IMR-90 (cell line): ENCODE measurements around the gene CFAP119. TPM values are rescaled to one million over a fixed set of nuclear protein-coding genes. Genes with fewer than 3 reads are reported as not detected.

Experiments
- ATAC-seq: fragments of 200-7000 bp; cut with Tn5 transposase; 2 replicates; pipeline ENCODE4 v1.9.1; 2020; ENCODE audit warnings: low read depth, mild to moderate bottlenecking, moderate library complexity
- BruUV-seq: library from RNA; stranded (reverse); fragments of 400-500 nt; replicated peaks from 2 replicates; lab custom pipeline; 2021; lab: Mats Ljungman, UMichigan
- CTCF ChIA-PET: fragments of 300-600 bp; formaldehyde crosslinking; extraction: SDS; loops from one replicate; lab custom pipeline; 2021; ENCODE audit warnings: antibody characterized with exemption; lab: Yijun Ruan, JAX
- POLR2A ChIA-PET: fragments of 300-600 bp; sonication (Branson Sonifier 250); formaldehyde crosslinking; loops from one replicate; lab custom pipeline; 2022; ENCODE audit warnings: antibody characterized with exemption; ENCODE audit not compliant: unreplicated experiment; lab: Charles Lee
- DNase-seq: peaks from one replicate; pipeline ENCODE4 v3.0.0; 2013
- H2AFZ ChIP-seq: replicated peaks from 2 replicates; pipeline ENCODE3; 2013; ENCODE audit warnings: low read length, mild to moderate bottlenecking; ENCODE audit not compliant: poor library complexity
- H2AK5ac ChIP-seq: 2 replicates; pipeline ENCODE4 v1.6.1; 2013; ENCODE audit warnings: low read depth, low read length, inconsistent platforms
- H2AK9ac ChIP-seq: replicated peaks from 2 replicates; pipeline ENCODE3; 2013; ENCODE audit warnings: mild to moderate bottlenecking, low read depth, low read length, moderate library complexity; ENCODE audit not compliant: poor library complexity
- H2BK120ac ChIP-seq: 2 replicates; pipeline ENCODE4 v1.6.1; 2013; ENCODE audit warnings: low read depth, low read length, inconsistent platforms
- H2BK15ac ChIP-seq: 3 replicates; pipeline ENCODE4 v1.6.1; 2013; ENCODE audit warnings: low read depth, low read length, inconsistent platforms
- H2BK20ac ChIP-seq: 2 replicates; pipeline ENCODE4 v1.6.1; 2013; ENCODE audit warnings: low read depth, mild to moderate bottlenecking, inconsistent platforms, low read length, moderate library complexity
- H2BK5ac ChIP-seq: 2 replicates; pipeline ENCODE4 v1.6.1; 2013; ENCODE audit warnings: mild to moderate bottlenecking, low read depth, low read length, inconsistent platforms; ENCODE audit not compliant: poor library complexity, severe bottlenecking
- H3K14ac ChIP-seq: replicated peaks from 2 replicates; pipeline ENCODE4 v1.6.1; 2013; ENCODE audit warnings: low read depth, low read length, inconsistent platforms
- H3K18ac ChIP-seq: 2 replicates; pipeline ENCODE4 v1.6.1; 2013; ENCODE audit warnings: low read depth, low read length, control low read depth
- H3K23ac ChIP-seq: 2 replicates; pipeline ENCODE4 v1.6.1; 2013; ENCODE audit warnings: low read depth, low read length, inconsistent platforms
- H3K27ac ChIP-seq: 2 replicates; pipeline ENCODE4 v1.5.1; 2013; ENCODE audit warnings: mild to moderate bottlenecking, control low read depth, low read length; ENCODE audit not compliant: insufficient read depth
- H3K27me3 ChIP-seq: 2 replicates; pipeline ENCODE4 v1.6.1; 2013; ENCODE audit warnings: low read length; ENCODE audit not compliant: control insufficient read depth, insufficient read depth
- H3K36me3 ChIP-seq: 2 replicates; pipeline ENCODE4 v1.6.1; 2013; ENCODE audit warnings: low read length, mixed read lengths; ENCODE audit not compliant: control insufficient read depth, insufficient read depth
- H3K4ac ChIP-seq: 2 replicates; pipeline ENCODE4 v1.6.1; 2013; ENCODE audit warnings: low read depth, low read length, inconsistent platforms
- H3K4me1 ChIP-seq: 2 replicates; pipeline ENCODE4 v1.6.1; 2013; ENCODE audit warnings: low read length, mixed read lengths; ENCODE audit not compliant: control insufficient read depth, insufficient read depth
- H3K4me2 ChIP-seq: 2 replicates; pipeline ENCODE4 v1.6.1; 2013; ENCODE audit warnings: low read depth, mild to moderate bottlenecking, control low read depth, low read length, moderate library complexity
- H3K4me3 ChIP-seq: 2 replicates; pipeline ENCODE4 v1.5.1; 2013; ENCODE audit warnings: low read depth, mild to moderate bottlenecking, control low read depth, low read length, moderate library complexity; ENCODE audit not compliant: insufficient read depth
- H3K56ac ChIP-seq: 2 replicates; pipeline ENCODE4 v1.6.1; 2013; ENCODE audit warnings: low read length, inconsistent platforms; ENCODE audit not compliant: insufficient read depth; ENCODE audit errors: extremely low read depth
- H3K79me1 ChIP-seq, 2 experiments: 2 replicates each; pipeline ENCODE4 v1.6.1; 2013; ENCODE audit warnings: low read length in 2 of 2, inconsistent platforms in 1 of 2, low read depth in 1 of 2
- H3K9ac ChIP-seq: 2 replicates; pipeline ENCODE4 v1.6.1; 2013; ENCODE audit warnings: low read depth, low read length, control low read depth
- H3K9me1 ChIP-seq: 2 replicates; pipeline ENCODE4 v1.6.1; 2013; ENCODE audit warnings: low read length, inconsistent platforms; ENCODE audit not compliant: insufficient read depth
- H3K9me3 ChIP-seq: 2 replicates; pipeline ENCODE4 v1.6.1; 2013; ENCODE audit warnings: low read length; ENCODE audit not compliant: control insufficient read depth, insufficient read depth
- H4K20me1 ChIP-seq: 2 replicates; pipeline ENCODE4 v1.6.1; 2013; ENCODE audit warnings: low read length, inconsistent platforms; ENCODE audit not compliant: insufficient read depth
- H4K5ac ChIP-seq: 2 replicates; pipeline ENCODE4 v1.6.1; 2013; ENCODE audit warnings: mild to moderate bottlenecking, low read depth, low read length, control low read depth
- H4K8ac ChIP-seq, 2 experiments: 2 replicates each; pipeline ENCODE4 v1.6.1; 2013; ENCODE audit warnings: low read depth in 2 of 2, low read length in 2 of 2, control low read depth in 1 of 2, inconsistent platforms in 1 of 2
- H4K91ac ChIP-seq: 2 replicates; pipeline ENCODE4 v1.6.1; 2013; ENCODE audit warnings: low read depth, low read length, inconsistent platforms; ENCODE audit not compliant: insufficient read depth
- BHLHE40 ChIP-seq: fragments of 150-350 bp; IDR thresholded peaks from 2 replicates; pipeline ENCODE4 v1.6.1; 2016; ENCODE audit warnings: mild to moderate bottlenecking, low read depth, low read length
- CEBPB ChIP-seq: IDR thresholded peaks from 2 replicates; pipeline ENCODE4 v1.6.1; 2012; ENCODE audit warnings: low read depth, low read length, improper control_type of control experiment
- CHD1 ChIP-seq: IDR thresholded peaks from 2 replicates; pipeline ENCODE4 v1.6.1; 2012; ENCODE audit warnings: low read depth, low read length, improper control_type of control experiment
- FOS ChIP-seq: fragments of 150-350 bp; IDR thresholded peaks from 2 replicates; pipeline ENCODE4 v1.6.1; 2016; ENCODE audit warnings: low read depth, low read length
- MAFK ChIP-seq: IDR thresholded peaks from 2 replicates; pipeline ENCODE4 v1.6.1; 2012; ENCODE audit warnings: low read depth, low read length, improper control_type of control experiment
- MAZ ChIP-seq: IDR thresholded peaks from 2 replicates; pipeline ENCODE4 v1.6.1; 2012; ENCODE audit warnings: low read depth, mild to moderate bottlenecking, low read length, improper control_type of control experiment, moderate library complexity, borderline replicate concordance
- MXI1 ChIP-seq: IDR thresholded peaks from 2 replicates; pipeline ENCODE4 v1.6.1; 2012; ENCODE audit warnings: low read depth, mild to moderate bottlenecking, low read length, moderate library complexity, borderline replicate concordance
- NFE2L2 ChIP-seq: fragments of 150-350 bp; IDR thresholded peaks from 2 replicates; pipeline ENCODE4 v1.6.1; 2016; ENCODE audit warnings: low read depth, mild to moderate bottlenecking, low read length
- RAD21 ChIP-seq: IDR thresholded peaks from 2 replicates; pipeline ENCODE4 v1.6.1; 2012; ENCODE audit warnings: low read length, improper control_type of control experiment
- RCOR1 ChIP-seq: IDR thresholded peaks from 2 replicates; pipeline ENCODE4 v1.6.1; 2012; ENCODE audit warnings: mild to moderate bottlenecking, low read length, improper control_type of control experiment; ENCODE audit not compliant: insufficient replicate concordance
- RFX5 ChIP-seq: IDR thresholded peaks from 2 replicates; pipeline ENCODE4 v1.8.0; 2012; ENCODE audit warnings: low read depth, mild to moderate bottlenecking, low read length, moderate library complexity
- SMC3 ChIP-seq: fragments of 150-350 bp; IDR thresholded peaks from 2 replicates; pipeline ENCODE4 v1.6.1; 2016; ENCODE audit warnings: low read depth, mild to moderate bottlenecking, antibody characterized with exemption, low read length, moderate library complexity
- WGBS, 2 experiments: methylation state at CpG; one replicate each; pipeline versions ENCODE4 v1.1.5 to v1.1.7; 2013; ENCODE audit warnings: missing lambda C conversion rate in 2 of 2; ENCODE audit not compliant: insufficient read length in 1 of 2; ENCODE audit errors: extremely low coverage in 2 of 2; 5-methylcytosine and 5-hydroxymethylcytosine counted together
- dilution Hi-C: fragments of 300-500 bp; cut with HindIII; formaldehyde crosslinking; loops from one replicate; pipeline ENCODE4 v1.14.3; 2018; ENCODE audit warnings: low sequenced_read_pairs; ENCODE audit not compliant: unreplicated experiment
- in situ Hi-C: fragments of 300-500 bp; cut with MboI; formaldehyde crosslinking; loops from 3 replicates; pipeline ENCODE4 v1.14.3; 2019; ENCODE audit warnings: low sequenced_read_pairs, inconsistent platforms, mixed read lengths
- intact Hi-C: fragments of 100-400 bp; cut with micrococcal nuclease; formaldehyde crosslinking; loops from 2 replicates; pipeline ENCODE4 v1.10.0; 2022
- polyA plus RNA-seq, 3 experiments: library from polyadenylated mRNA; depleted of rRNA; stranded (reverse); fragments of >200 nt; gene quantifications; 2 replicates each; pipeline ENCODE4 v1.2.3, GENCODE V29; 2012; ENCODE audit warnings: low replicate concordance in 1 of 3
- total RNA-seq: library from RNA; depleted of rRNA; stranded (reverse); fragments of >200 nt; gene quantifications from 2 replicates; pipeline ENCODE4 v1.2.3, GENCODE V29; 2012
- TF ChIP-seq, protein P1 (sequence below): fragments of 150-350 bp; IDR thresholded peaks from 2 replicates; pipeline ENCODE4 v1.6.1; 2017; ENCODE audit warnings: mild to moderate bottlenecking, antibody characterized with exemption, low read length, low read depth
- TF ChIP-seq, protein P2 (sequence below): fragments of 150-350 bp; IDR thresholded peaks from 2 replicates; pipeline ENCODE4 v1.6.1; 2016; ENCODE audit warnings: low read depth, mild to moderate bottlenecking, low read length, moderate library complexity, borderline replicate concordance

The CFAP119 gene
- total and polyA plus RNA-seq, 2 of the 4 experiments (the other 2 are of a cell fraction): 0.90 to 7.6 TPM

DNA sequence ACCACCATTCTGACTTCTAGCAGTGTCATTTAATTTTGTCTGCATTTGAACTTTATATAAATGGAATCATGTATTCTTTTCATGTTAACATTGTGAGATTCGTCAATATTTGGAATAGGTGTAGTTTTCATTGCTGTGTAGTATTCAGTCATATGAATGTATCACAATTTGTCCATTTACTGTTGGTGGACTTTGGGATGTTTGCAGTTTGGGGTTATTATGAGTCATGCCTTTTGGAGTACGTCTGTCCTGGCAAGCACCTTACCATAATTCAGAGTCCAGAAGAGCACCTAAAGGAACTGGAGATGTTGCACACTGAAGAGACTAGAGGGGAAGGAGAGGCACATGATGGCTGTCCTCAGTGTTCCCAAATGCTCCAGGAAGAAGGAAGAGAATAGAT lies 16.8 kb downstream of the CFAP119 start:
- no peak overlapping the region for H3K27ac ChIP-seq
- no peak overlapping the region for H4K5ac ChIP-seq
- BruUV-seq: no TSS peak
- H2BK15ac ChIP-seq: no peak overlapping the region
- POLR2A ChIA-PET: no interaction called here
- H3K79me1 ChIP-seq: peaks cover 19 to 46% of the 10 kb centered on the region in 2 experiments
- H3K36me3 ChIP-seq: peaks cover 14% of the 10 kb centered on the region
- no peaks in the 10 kb centered on the region for H3K27me3 ChIP-seq
- no CpG with 5 or more reads among the region's 2 CpGs for WGBS, 2 experiments
- no peaks in the 10 kb centered on the region for H3K9me3 ChIP-seq
- peaks cover 4% of the 10 kb centered on the region; the same call in 1 of the 2 replicates for H4K20me1 ChIP-seq
- no peak overlapping the region for H4K91ac ChIP-seq
- ATAC-seq (no peak), DNase-seq (no peak)
- no peak overlapping the region for H3K4ac ChIP-seq
- H3K4me1 ChIP-seq: peaks cover 14% of the 10 kb centered on the region
- no peak overlapping the region for H3K18ac ChIP-seq
- H3K9ac ChIP-seq: no peak overlapping the region
- no peak overlapping the region for H2AK9ac ChIP-seq
- dilution Hi-C loops (no loop called here), intact Hi-C loops (no loop called here), in situ Hi-C loops (no loop called here)
- CTCF ChIA-PET: no interaction called here
- H2BK20ac ChIP-seq: no peak overlapping the region
- H3K9me1 ChIP-seq: peaks cover 20% of the 10 kb centered on the region
- TF ChIP-seq BHLHE40 (no peak), NFE2L2 (no peak), FOS (no peak), MAFK (no peak), MXI1 (no peak), CHD1 (no peak), RCOR1 (no peak), CEBPB (no peak), MAZ (no peak), RAD21 (no peak), SMC3 (no peak), RFX5 (no peak)
- TF ChIP-seq, protein P1, sequence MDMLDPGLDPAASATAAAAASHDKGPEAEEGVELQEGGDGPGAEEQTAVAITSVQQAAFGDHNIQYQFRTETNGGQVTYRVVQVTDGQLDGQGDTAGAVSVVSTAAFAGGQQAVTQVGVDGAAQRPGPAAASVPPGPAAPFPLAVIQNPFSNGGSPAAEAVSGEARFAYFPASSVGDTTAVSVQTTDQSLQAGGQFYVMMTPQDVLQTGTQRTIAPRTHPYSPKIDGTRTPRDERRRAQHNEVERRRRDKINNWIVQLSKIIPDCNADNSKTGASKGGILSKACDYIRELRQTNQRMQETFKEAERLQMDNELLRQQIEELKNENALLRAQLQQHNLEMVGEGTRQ: no peak
- TF ChIP-seq, protein P2, sequence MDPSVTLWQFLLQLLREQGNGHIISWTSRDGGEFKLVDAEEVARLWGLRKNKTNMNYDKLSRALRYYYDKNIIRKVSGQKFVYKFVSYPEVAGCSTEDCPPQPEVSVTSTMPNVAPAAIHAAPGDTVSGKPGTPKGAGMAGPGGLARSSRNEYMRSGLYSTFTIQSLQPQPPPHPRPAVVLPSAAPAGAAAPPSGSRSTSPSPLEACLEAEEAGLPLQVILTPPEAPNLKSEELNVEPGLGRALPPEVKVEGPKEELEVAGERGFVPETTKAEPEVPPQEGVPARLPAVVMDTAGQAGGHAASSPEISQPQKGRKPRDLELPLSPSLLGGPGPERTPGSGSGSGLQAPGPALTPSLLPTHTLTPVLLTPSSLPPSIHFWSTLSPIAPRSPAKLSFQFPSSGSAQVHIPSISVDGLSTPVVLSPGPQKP: no peak
- no peak overlapping the region for H2AFZ ChIP-seq
- no peak overlapping the region for H2AK5ac ChIP-seq
- no peak overlapping the region for H3K56ac ChIP-seq
- H2BK5ac ChIP-seq: no peak overlapping the region
- no peak overlapping the region for H2BK120ac ChIP-seq
- no peak overlapping the region for H3K4me3 ChIP-seq
- no peak overlapping the region for H4K8ac ChIP-seq
- no peak overlapping the region for H3K14ac ChIP-seq
- H3K23ac ChIP-seq: no peak overlapping the region
- H3K4me2 ChIP-seq: no peak overlapping the region
